OCI-LY3 (cell line): Measurements from ENCODE around the gene OR6V1.

Experiments
- EZH2phosphoT487 ChIP-seq: fragments of 200-600 bp; shearing (Covaris generic); IDR thresholded peaks from 2 replicates; pipeline ENCODE4 v1.6.1; 2018; ENCODE audit warnings: antibody characterized with exemption, mixed run types, low read depth
- TF ChIP-seq, protein P1 (sequence below): fragments of 200-600, 300-600 bp; sonication (generic); IDR thresholded peaks from 2 replicates; pipeline ENCODE4 v1.5.1; 2014; ENCODE audit warnings: antibody characterized with exemption, low read length, low read depth

DNA sequence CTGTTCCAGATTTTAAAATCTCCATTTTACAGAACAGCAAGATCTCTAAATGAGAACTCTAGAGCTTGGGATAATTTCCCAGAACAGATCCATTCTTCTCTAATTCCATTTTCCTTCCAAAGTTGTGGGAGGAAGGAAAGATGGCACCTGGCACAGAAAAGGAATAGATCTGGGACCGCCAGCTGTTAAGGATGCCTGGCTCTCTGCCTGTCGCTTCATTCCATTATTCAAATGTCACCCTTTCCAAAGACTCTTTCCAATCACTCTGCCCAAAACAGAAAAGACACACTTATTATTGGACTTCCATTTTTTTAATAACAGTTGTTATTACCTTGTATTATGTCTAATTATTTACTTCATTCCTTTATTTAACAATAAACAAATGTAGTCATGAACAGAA is 24.5 kb upstream of the OR6V1 start:
- TF ChIP-seq, protein P1, sequence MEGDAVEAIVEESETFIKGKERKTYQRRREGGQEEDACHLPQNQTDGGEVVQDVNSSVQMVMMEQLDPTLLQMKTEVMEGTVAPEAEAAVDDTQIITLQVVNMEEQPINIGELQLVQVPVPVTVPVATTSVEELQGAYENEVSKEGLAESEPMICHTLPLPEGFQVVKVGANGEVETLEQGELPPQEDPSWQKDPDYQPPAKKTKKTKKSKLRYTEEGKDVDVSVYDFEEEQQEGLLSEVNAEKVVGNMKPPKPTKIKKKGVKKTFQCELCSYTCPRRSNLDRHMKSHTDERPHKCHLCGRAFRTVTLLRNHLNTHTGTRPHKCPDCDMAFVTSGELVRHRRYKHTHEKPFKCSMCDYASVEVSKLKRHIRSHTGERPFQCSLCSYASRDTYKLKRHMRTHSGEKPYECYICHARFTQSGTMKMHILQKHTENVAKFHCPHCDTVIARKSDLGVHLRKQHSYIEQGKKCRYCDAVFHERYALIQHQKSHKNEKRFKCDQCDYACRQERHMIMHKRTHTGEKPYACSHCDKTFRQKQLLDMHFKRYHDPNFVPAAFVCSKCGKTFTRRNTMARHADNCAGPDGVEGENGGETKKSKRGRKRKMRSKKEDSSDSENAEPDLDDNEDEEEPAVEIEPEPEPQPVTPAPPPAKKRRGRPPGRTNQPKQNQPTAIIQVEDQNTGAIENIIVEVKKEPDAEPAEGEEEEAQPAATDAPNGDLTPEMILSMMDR = no peak
- no peak for TF ChIP-seq EZH2phosphoT487
